ENCODE measurements around the gene DIS3L2. TPM values are rescaled to one million over a fixed set of nuclear protein-coding genes. Genes with fewer than 3 reads are reported as not detected.

DIS3L2 gene
- total and polyA plus RNA-seq, 8 donors: 13.0 to 24.0 (median 16.8) TPM

GRCh38 chr2:232276733-232277313 lies 315.3 kb downstream of the DIS3L2 start:
- Histone ChIP-seq H3K9me3 (no peaks in the 10 kb centered on the region), H3K4me3 (no peak overlapping the region), H3K27ac (no peak overlapping the region), H3K27me3 (no peaks in the 10 kb centered on the region), H3K4me1 (no peaks in the 10 kb centered on the region), H3K36me3 (no peaks in the 10 kb centered on the region)
- intact Hi-C loops (cut with DNase I): no loop called here
- WGBS, 2 donors: 84 to 86% methylated on average over 8 of the region's 8 CpGs
- ATAC-seq (no peak), FAIRE-seq (no peak), DNase-seq (no peak)
- TF ChIP-seq CTCF (IDR thresholded peaks at IDR 0.05): no peak

- FAIRE-seq (no peak), DNase-seq (no peak), ATAC-seq (no peak)
- Histone ChIP-seq H3K27ac (no peak overlapping the region), H3K36me3 (no peaks in the 10 kb centered on the region), H3K27me3 (no peaks in the 10 kb centered on the region), H3K9me3 (no peaks in the 10 kb centered on the region), H3K4me1 (no peaks in the 10 kb centered on the region), H3K4me3 (no peak overlapping the region)
- TF ChIP-seq CTCF (IDR thresholded peaks at IDR 0.05): no peak
- WGBS, 2 donors: 87 to 91% methylated on average over 3 of the region's 3 CpGs
- intact Hi-C loops (cut with DNase I): no loop called here
These were observed 317.0 kb downstream of the DIS3L2 start for GRCh38 chr2:232278534-232278933.

- WGBS, 2 donors: 91 to 97% methylated on average over 1 of the region's 1 CpG
These were observed 318.8 kb downstream of the DIS3L2 start for GRCh38 chr2:232280341-232280740.

GRCh38 chr2:232281858-232282507 lies 320.5 kb downstream of the DIS3L2 start:
- Histone ChIP-seq H3K27me3 (no peaks in the 10 kb centered on the region), H3K4me3 (no peak overlapping the region), H3K4me1 (no peaks in the 10 kb centered on the region), H3K36me3 (no peaks in the 10 kb centered on the region), H3K9me3 (no peaks in the 10 kb centered on the region), H3K27ac (no peak overlapping the region)
- no peak for FAIRE-seq
- intact Hi-C loops (cut with DNase I): no loop called here
- ATAC-seq: no peak
- no peak for TF ChIP-seq CTCF (IDR thresholded peaks at IDR 0.05)
- 91 to 92% methylated on average over 6 of the region's 6 CpGs for WGBS, 2 donors
- no peak for DNase-seq

More at GRCh38 chr2:232280341-232280740, 318.8 kb downstream of the DIS3L2 start:
- Histone ChIP-seq H3K9me3 (no peaks in the 10 kb centered on the region), H3K36me3 (no peaks in the 10 kb centered on the region), H3K27me3 (no peaks in the 10 kb centered on the region), H3K4me1 (no peaks in the 10 kb centered on the region), H3K4me3 (no peak overlapping the region), H3K27ac (no peak overlapping the region)
- intact Hi-C loops (cut with DNase I): no loop called here
- no peak for DNase-seq
- ATAC-seq: no peak
- no peak for FAIRE-seq
- no peak for TF ChIP-seq CTCF (IDR thresholded peaks at IDR 0.05)

- H3K4me3 ChIP-seq: no peak overlapping the region
- 95 to 98% methylated on average over 9 of the region's 9 CpGs for WGBS, 2 donors
- intact Hi-C loops (cut with DNase I): no loop called here
- no peak for TF ChIP-seq CTCF (IDR thresholded peaks at IDR 0.05)
- no peak overlapping the region for H3K27ac ChIP-seq
- DNase-seq (no peak), FAIRE-seq (no peak), ATAC-seq (no peak)
- no peaks in the 10 kb centered on the region for H3K9me3 ChIP-seq
- H3K27me3 ChIP-seq: no peaks in the 10 kb centered on the region
- no peaks in the 10 kb centered on the region for H3K4me1 ChIP-seq
- H3K36me3 ChIP-seq: no peaks in the 10 kb centered on the region
These were observed 321.1 kb downstream of the DIS3L2 start for GRCh38 chr2:232282508-232283055.

All from pancreas (tissue), 10 donors.